Nephron (organoid): ENCODE measurements around the gene SERPINI1.

Source experiments
- H3K27ac Mint-ChIP-seq, 3 experiments: 2 replicates each; pipeline ENCODE4 v1.8.0; 2020; ENCODE audit warnings: mixed read lengths in 3 of 3, mild to moderate bottlenecking in 2 of 3, moderate library complexity in 1 of 3
- H3K27me3 Mint-ChIP-seq: 2 replicates; pipeline ENCODE4 v1.8.0; 2021; ENCODE audit warnings: low read depth, mild to moderate bottlenecking, moderate library complexity, mixed read lengths
- H3K36me3 Mint-ChIP-seq: 2 replicates; pipeline ENCODE4 v1.8.0; 2020; ENCODE audit warnings: low read depth, mixed read lengths
- H3K4me1 Mint-ChIP-seq: 2 replicates; pipeline ENCODE4 v1.8.0; 2020; ENCODE audit warnings: mixed read lengths
- H3K4me3 Mint-ChIP-seq, 3 experiments: 2 replicates each; pipeline ENCODE4 v1.8.0; 2020; ENCODE audit warnings: mild to moderate bottlenecking in 3 of 3, mixed read lengths in 3 of 3, moderate library complexity in 2 of 3
- H3K9me3 Mint-ChIP-seq: 2 replicates; pipeline ENCODE4 v1.8.0; 2020; ENCODE audit warnings: mixed read lengths
- TF ChIP-seq, protein P1 (sequence below), 3 experiments: fragments of 200-600 bp; sonication (generic); IDR thresholded peaks; one replicate each; pipeline ENCODE4 v1.5.0; 2021; ENCODE audit warnings: antibody characterized with exemption in 3 of 3; ENCODE audit not compliant: unreplicated experiment in 3 of 3

The SERPINI1 gene

DNA sequence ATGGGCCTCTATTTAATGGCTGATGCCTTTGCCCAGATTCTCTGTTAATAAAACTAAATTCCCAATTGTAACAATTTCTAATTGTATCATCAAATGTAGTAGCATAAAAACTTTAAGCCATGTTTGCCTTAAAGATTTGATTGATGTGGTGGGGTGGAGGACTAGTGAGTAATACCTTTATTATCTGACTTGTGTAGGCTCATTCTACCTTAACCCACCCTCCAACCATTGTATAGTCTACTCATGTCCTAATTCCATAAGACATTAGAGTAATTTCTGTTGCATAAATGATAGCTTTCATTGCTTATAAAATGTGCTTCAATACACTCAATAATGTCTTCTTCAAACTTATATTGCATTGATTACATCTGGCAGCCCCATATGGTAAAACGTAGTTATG lies 25.8 kb downstream of the SERPINI1 start:
- TF ChIP-seq, protein P1, sequence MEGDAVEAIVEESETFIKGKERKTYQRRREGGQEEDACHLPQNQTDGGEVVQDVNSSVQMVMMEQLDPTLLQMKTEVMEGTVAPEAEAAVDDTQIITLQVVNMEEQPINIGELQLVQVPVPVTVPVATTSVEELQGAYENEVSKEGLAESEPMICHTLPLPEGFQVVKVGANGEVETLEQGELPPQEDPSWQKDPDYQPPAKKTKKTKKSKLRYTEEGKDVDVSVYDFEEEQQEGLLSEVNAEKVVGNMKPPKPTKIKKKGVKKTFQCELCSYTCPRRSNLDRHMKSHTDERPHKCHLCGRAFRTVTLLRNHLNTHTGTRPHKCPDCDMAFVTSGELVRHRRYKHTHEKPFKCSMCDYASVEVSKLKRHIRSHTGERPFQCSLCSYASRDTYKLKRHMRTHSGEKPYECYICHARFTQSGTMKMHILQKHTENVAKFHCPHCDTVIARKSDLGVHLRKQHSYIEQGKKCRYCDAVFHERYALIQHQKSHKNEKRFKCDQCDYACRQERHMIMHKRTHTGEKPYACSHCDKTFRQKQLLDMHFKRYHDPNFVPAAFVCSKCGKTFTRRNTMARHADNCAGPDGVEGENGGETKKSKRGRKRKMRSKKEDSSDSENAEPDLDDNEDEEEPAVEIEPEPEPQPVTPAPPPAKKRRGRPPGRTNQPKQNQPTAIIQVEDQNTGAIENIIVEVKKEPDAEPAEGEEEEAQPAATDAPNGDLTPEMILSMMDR (IDR thresholded peaks at IDR 0.05; ENCODE audit: unreplicated experiment in 3 of 3), result no peak
- no peak overlapping the region for H3K27ac Mint-ChIP-seq
- peaks cover 9% of the 10 kb centered on the region for H3K9me3 Mint-ChIP-seq
- no peaks in the 10 kb centered on the region for H3K27me3 Mint-ChIP-seq
- H3K36me3 Mint-ChIP-seq, result no peaks in the 10 kb centered on the region
- H3K4me3 Mint-ChIP-seq, result no peak overlapping the region
- no peaks in the 10 kb centered on the region for H3K4me1 Mint-ChIP-seq

DNA sequence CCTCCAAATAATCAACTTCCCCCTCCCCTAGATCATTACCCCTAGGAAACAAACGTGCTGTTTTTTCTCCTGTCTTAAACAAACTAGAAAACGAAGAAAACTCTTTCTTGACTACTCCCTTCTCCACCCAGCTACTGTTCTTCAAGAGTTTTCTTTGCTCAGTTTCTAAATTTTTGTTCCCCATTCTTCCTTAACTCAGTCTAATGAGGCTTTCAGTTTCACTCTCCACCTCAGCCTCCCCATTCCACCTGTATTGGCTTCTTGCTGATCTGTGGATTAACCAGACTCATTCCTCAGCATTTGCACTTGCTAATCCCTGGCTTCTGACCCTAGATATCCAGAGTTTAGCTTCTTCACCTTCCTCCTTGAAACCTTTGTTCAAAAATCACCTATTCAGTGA lies 26.8 kb downstream of the SERPINI1 start:
- TF ChIP-seq, protein P1 (IDR thresholded peaks at IDR 0.05; ENCODE audit: unreplicated experiment in 3 of 3), result no peak
- Mint-ChIP-seq H3K36me3 (no peaks in the 10 kb centered on the region), H3K27ac (no peak overlapping the region), H3K27me3 (no peaks in the 10 kb centered on the region), H3K9me3 (peaks cover 13% of the 10 kb centered on the region), H3K4me1 (no peaks in the 10 kb centered on the region), H3K4me3 (no peak overlapping the region)

DNA sequence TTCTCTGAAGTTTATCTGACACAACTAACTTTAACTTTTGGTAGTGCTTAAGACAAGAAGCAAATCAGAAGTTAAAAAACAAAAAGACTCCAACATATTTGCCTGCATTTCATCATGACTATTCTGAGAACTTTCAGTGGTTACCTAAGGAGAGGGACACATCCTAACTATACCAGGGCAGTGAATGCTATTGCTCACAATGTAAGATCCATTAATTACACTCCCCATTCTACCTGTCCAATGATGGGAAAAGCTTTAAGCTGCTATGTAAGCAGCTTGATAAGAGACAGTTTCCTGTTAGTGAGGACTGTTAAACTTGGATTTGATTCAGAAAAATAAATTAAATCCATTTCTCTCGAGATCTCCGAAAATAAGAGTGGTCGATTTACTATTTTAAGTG lies 37.5 kb downstream of the SERPINI1 start:
- no peaks in the 10 kb centered on the region for H3K27me3 Mint-ChIP-seq
- H3K4me1 Mint-ChIP-seq, result no peaks in the 10 kb centered on the region
- TF ChIP-seq, protein P1 (IDR thresholded peaks at IDR 0.05; ENCODE audit: unreplicated experiment in 3 of 3), result no peak
- H3K27ac Mint-ChIP-seq, result no peak overlapping the region
- no peaks in the 10 kb centered on the region for H3K36me3 Mint-ChIP-seq
- H3K9me3 Mint-ChIP-seq, result no peaks in the 10 kb centered on the region
- H3K4me3 Mint-ChIP-seq, result no peak overlapping the region

DNA sequence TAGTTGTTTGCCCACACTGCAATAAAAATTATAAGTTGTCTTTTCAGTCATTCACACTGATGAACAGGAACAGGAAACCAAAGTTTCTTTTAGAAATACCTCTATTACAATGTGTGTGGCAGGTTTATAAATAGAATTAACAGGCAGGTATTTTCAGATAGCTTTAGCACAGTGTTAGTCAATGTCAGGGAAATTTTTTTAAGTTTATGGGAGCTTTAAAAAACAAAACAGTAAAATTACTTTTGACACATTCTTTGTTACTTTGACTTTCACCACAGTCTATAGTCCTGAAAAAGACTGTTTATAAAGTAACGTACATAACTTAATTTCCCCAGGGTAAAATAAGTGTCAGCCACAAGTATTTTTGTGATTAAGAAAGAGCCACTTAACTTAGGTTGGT lies 38.1 kb downstream of the SERPINI1 start:
- Mint-ChIP-seq H3K4me1 (no peaks in the 10 kb centered on the region), H3K9me3 (no peaks in the 10 kb centered on the region), H3K4me3 (no peak overlapping the region), H3K27me3 (no peaks in the 10 kb centered on the region), H3K27ac (no peak overlapping the region), H3K36me3 (no peaks in the 10 kb centered on the region)
- TF ChIP-seq, protein P1 (IDR thresholded peaks at IDR 0.05; ENCODE audit: unreplicated experiment in 3 of 3), result no peak

DNA sequence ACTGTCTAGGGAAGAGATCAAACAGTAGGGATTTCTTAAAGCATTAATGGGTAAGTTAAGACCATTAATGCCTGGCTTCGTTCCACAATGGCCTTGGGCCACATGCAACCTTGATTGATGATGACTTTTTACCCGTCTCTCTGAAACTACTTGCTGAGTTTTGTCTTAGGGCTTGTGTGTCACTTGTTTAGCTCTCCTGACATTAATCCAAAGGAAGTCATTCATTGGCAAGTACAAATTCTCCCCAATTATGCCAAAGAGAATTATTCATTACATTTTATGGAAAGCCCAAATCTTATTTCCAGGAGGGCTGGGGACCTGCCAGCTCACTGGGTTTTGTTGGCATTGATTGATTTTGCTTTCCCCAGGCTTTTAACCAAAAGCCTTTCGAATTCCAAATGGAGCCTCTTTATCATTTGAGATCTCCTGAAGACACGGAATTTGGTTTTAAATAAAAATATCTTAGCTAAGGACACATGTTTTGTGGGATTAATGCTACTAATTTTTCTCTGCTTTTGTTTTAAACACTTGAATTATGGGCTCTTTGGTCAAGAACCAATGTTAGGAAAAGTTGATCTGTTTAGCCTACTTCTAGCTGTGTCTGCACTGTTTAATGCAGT lies 40.7 kb downstream of the SERPINI1 start:
- Mint-ChIP-seq H3K36me3 (no peaks in the 10 kb centered on the region), H3K4me1 (no peaks in the 10 kb centered on the region)
- TF ChIP-seq, protein P1 (IDR thresholded peaks at IDR 0.05; ENCODE audit: unreplicated experiment in 3 of 3), result no peak

DNA sequence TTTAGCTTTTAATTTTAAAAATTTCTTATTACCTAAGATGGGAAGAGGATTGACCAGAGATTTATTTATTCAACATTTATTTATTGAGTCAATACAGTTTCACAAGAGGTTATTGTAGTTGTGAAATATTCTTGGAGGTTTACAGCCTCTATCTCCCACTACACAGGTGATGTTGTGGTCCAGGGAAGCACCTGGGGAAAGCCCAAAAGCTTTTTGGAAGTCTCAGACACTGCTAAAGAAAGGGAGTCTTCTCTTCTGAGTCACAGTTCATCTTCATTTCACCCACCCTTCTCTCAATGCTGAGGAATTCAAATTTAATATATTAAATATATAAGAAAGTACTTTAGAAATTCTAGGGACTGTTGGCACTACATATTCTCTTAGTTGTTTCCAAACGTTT lies 41.8 kb downstream of the SERPINI1 start:
- H3K36me3 Mint-ChIP-seq, result no peaks in the 10 kb centered on the region
- H3K27me3 Mint-ChIP-seq, result no peaks in the 10 kb centered on the region
- H3K27ac Mint-ChIP-seq, result no peak overlapping the region
- H3K4me1 Mint-ChIP-seq, result no peaks in the 10 kb centered on the region
- TF ChIP-seq, protein P1 (IDR thresholded peaks at IDR 0.05; ENCODE audit: unreplicated experiment in 3 of 3), result no peak
- no peak overlapping the region for H3K4me3 Mint-ChIP-seq
- no peaks in the 10 kb centered on the region for H3K9me3 Mint-ChIP-seq

More for the DNA sequence above, 40.7 kb downstream of the SERPINI1 start:
- H3K4me3 Mint-ChIP-seq, result no peak overlapping the region
- H3K27ac Mint-ChIP-seq, result no peak overlapping the region
- H3K9me3 Mint-ChIP-seq, result no peaks in the 10 kb centered on the region
- no peaks in the 10 kb centered on the region for H3K27me3 Mint-ChIP-seq
